OCI-LY7 (cell line): ENCODE results near the gene OTOG. TPM values are rescaled to one million over a fixed set of nuclear protein-coding genes. Genes with fewer than 3 reads are reported as not detected.

Source experiments
- BruUV-seq: library from RNA; stranded (reverse); fragments of 400-500 nt; replicated peaks from 2 replicates; lab custom pipeline; 2021; lab: Mats Ljungman, UMichigan
- CTCF ChIA-PET: fragments of 300-600 bp; sonication (Branson Sonifier 250); formaldehyde crosslinking; loops from one replicate; lab custom pipeline; 2022; ENCODE audit warnings: antibody characterized with exemption; ENCODE audit not compliant: unreplicated experiment; lab: Charles Lee
- POLR2A ChIA-PET: fragments of 300-600 bp; sonication (Branson Sonifier 250); formaldehyde crosslinking; loops from one replicate; lab custom pipeline; 2022; ENCODE audit warnings: antibody characterized with exemption; lab: Charles Lee
- DNase-seq: peaks from one replicate; pipeline ENCODE4 v3.0.0-alpha.2; 2015; ENCODE audit warnings: low spot score
- H2AFZ ChIP-seq: fragments of 200-600 bp; sonication (generic), shearing (Covaris generic); 2 replicates; pipeline ENCODE4 v1.6.1; 2014; ENCODE audit warnings: mild to moderate bottlenecking, antibody characterized with exemption, low read length, moderate library complexity
- H3K27ac ChIP-seq: fragments of 200-600 bp; sonication (generic); 2 replicates; pipeline ENCODE4 v1.5.1; 2014; ENCODE audit warnings: mixed run types, low read depth, mild to moderate bottlenecking, moderate library complexity, low read length, inconsistent platforms; ENCODE audit not compliant: poor library complexity, severe bottlenecking
- H3K36me3 ChIP-seq: fragments of 200-600 bp; sonication (generic); 2 replicates; pipeline ENCODE4 v1.6.1; 2014; ENCODE audit warnings: mild to moderate bottlenecking, antibody characterized with exemption, low read length, moderate library complexity, mixed read lengths; ENCODE audit not compliant: insufficient read depth
- H3K4me1 ChIP-seq: fragments of 200-600 bp; sonication (generic); 2 replicates; pipeline ENCODE4 v1.5.1; 2014; ENCODE audit warnings: mild to moderate bottlenecking, low read length; ENCODE audit not compliant: insufficient read depth, poor library complexity, severe bottlenecking
- H3K4me2 ChIP-seq: fragments of 200-600 bp; sonication (generic); 2 replicates; pipeline ENCODE4 v1.6.1; 2014; ENCODE audit warnings: mild to moderate bottlenecking, low read length
- H3K4me3 ChIP-seq: fragments of 200-600 bp; sonication (generic); 2 replicates; pipeline ENCODE4 v1.5.1; 2014; ENCODE audit warnings: mild to moderate bottlenecking, low read depth, low read length; ENCODE audit not compliant: poor library complexity, severe bottlenecking
- H3K79me2 ChIP-seq: fragments of 200-600 bp; sonication (generic); 2 replicates; pipeline ENCODE4 v1.6.1; 2016; ENCODE audit warnings: low read depth, mild to moderate bottlenecking, low read length, moderate library complexity, mixed read lengths; ENCODE audit not compliant: insufficient read depth
- H3K9me2 ChIP-seq: fragments of 200-600 bp; sonication (generic); 2 replicates; pipeline ENCODE4 v1.6.1; 2016; ENCODE audit warnings: mild to moderate bottlenecking, low read length, mixed read lengths; ENCODE audit not compliant: insufficient read depth
- H3K9me3 ChIP-seq: fragments of 200-600 bp; sonication (generic); 2 replicates; pipeline ENCODE4 v1.6.1; 2014; ENCODE audit warnings: mild to moderate bottlenecking, mixed run types, low read length, mixed read lengths
- H4K20me1 ChIP-seq: fragments of 200-600 bp; sonication (generic); 2 replicates; pipeline ENCODE4 v1.6.1; 2014; ENCODE audit warnings: mild to moderate bottlenecking, antibody characterized with exemption, low read length, moderate library complexity, mixed read lengths; ENCODE audit not compliant: insufficient read depth
- CTCF ChIP-seq: fragments of 200-600 bp; sonication (generic); conservative IDR thresholded peaks from 2 replicates; pipeline ENCODE4 v1.5.1; 2014; ENCODE audit warnings: mild to moderate bottlenecking, antibody characterized with exemption, low read length, moderate library complexity, mixed read lengths
- EZH2phosphoT487 ChIP-seq: fragments of 200-600 bp; sonication (generic); IDR thresholded peaks from 2 replicates; pipeline ENCODE4 v1.6.1; 2018; ENCODE audit warnings: low read depth, borderline replicate concordance, mild to moderate bottlenecking, mixed run types, antibody characterized with exemption, low read length, moderate library complexity, mixed read lengths
- intact Hi-C: fragments of 100-400 bp; cut with micrococcal nuclease; formaldehyde crosslinking; loops from one replicate; pipeline ENCODE4 v1.10.0; 2022; ENCODE audit not compliant: unreplicated experiment
- total RNA-seq, 2 experiments: library from RNA; depleted of rRNA in 1 of 2; stranded (reverse); fragments of >200 nt in 1 of 2; shearing (Covaris generic) in 1 of 2; gene quantifications; 2 replicates each; pipeline ENCODE4 v1.2.3, GENCODE V29; 2014 to 2022

The OTOG gene
- total RNA-seq, 2 experiments from 2014 or later = not detected

- H3K9me3 ChIP-seq = no peaks in the 10 kb centered on the region
- peaks cover 4% of the 10 kb centered on the region for H3K4me1 ChIP-seq
- no peaks in the 10 kb centered on the region for H4K20me1 ChIP-seq
- no peak overlapping the region for H3K4me2 ChIP-seq
- intact Hi-C loops = no loop called here
- ChIA-PET CTCF (interaction anchor here (0.6 kb wide), 1 partner anchor 343 kb away, joined by 3 read pairs; no protein-coding TSS in a partner anchor), POLR2A (no interaction called here)
- H3K4me3 ChIP-seq = no peak overlapping the region
- BruUV-seq = no TSS peak
- TF ChIP-seq EZH2phosphoT487 (no peak), CTCF (no peak)
- no peaks in the 10 kb centered on the region for H3K36me3 ChIP-seq
- H3K79me2 ChIP-seq = no peaks in the 10 kb centered on the region
- DNase-seq = no peak
- H2AFZ ChIP-seq = no peak overlapping the region
- H3K9me2 ChIP-seq = no peaks in the 10 kb centered on the region
- H3K27ac ChIP-seq = no peak overlapping the region
Measured at GRCh38 chr11:17574141-17575091, 27.4 kb downstream of the OTOG start.

GRCh38 chr11:17575431-17576425, 28.7 kb downstream of the OTOG start:
- intact Hi-C loops = no loop called here
- Histone ChIP-seq H2AFZ (no peak overlapping the region), H3K4me3 (no peak overlapping the region), H3K9me3 (no peaks in the 10 kb centered on the region), H4K20me1 (no peaks in the 10 kb centered on the region), H3K4me2 (no peak overlapping the region), H3K9me2 (no peaks in the 10 kb centered on the region), H3K79me2 (no peaks in the 10 kb centered on the region), H3K4me1 (peaks cover 4% of the 10 kb centered on the region), H3K36me3 (no peaks in the 10 kb centered on the region), H3K27ac (no peak overlapping the region)
- DNase-seq = no peak
- TF ChIP-seq CTCF (no peak), EZH2phosphoT487 (no peak)
- no TSS peak for BruUV-seq
- ChIA-PET CTCF (no interaction called here), POLR2A (no interaction called here)
